Fibroblast of the conjunctiva (primary cell): ENCODE data around the gene HM13.
"Not testable (repeated sequence)": the region's sequence is repeated elsewhere in the genome, so short reads cannot be mapped to it uniquely, and the experiment has no call there.

Experiments
- DNase-seq: peaks from one replicate; pipeline ENCODE4 v3.0.0-alpha.2; 2010; ENCODE audit warnings: low read depth

Gene HM13

GRCh38 chr20:31612271-31612640, 98.0 kb downstream of the HM13 start:
- not testable (repeated sequence) for DNase-seq

- no peak for DNase-seq
Measured at GRCh38 chr20:31615416-31615815, 101.2 kb downstream of the HM13 start.

GRCh38 chr20:31617432-31618104, 103.3 kb downstream of the HM13 start:
- DNase-seq: no peak
